ENCODE results near the gene TXNDC12. TPM values are rescaled to one million over a fixed set of nuclear protein-coding genes. Genes with fewer than 3 reads are reported as not detected.

The TXNDC12 gene
- total and polyA plus RNA-seq, 2 donors: 20.5 to 24.9 TPM

DNA sequence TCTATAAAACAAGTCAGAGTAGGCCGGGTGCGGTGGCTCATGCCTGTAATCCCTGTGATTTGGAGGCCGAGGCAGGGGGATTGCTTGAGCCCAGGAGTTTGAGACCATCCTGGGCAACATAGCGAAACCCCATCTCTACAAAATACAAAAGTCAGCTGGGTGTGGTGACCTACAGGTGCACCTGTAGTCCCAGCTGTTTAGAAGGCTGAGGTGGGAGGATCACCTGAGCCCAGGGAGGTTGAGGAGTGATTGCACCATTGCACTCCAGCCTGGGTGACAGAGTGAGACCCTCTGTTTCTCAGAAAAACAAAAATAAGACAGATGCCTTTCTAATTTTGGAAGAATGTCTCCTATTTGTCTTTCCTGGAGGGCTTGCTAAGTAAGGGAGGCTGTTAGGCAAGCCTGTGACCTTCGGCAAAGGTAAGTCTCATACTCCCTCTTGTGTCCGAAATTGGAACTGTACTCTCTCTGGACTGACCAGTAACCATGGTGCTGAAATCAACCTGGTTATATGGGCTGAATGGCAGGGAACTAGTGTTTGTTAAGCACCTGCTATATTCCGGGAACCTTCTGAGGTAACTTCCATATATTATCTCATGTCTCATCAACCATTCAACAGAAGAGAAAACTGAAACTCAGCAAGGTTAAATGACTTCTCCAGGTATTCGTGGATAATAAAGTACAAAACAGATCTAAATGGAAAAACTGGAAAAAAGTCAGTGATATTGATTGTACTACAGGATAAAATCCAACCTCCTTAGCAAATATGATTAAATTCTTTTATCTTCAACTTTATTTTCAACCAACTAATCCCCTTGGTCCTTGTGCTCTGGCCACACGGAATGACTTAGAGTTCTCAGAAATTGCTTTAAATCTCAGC is 52.7 kb downstream of the TXNDC12 start:
- peak; percentile 48 for DNase-seq (ENCODE audit: extremely low spot score)
- Histone ChIP-seq H3K36me3 (ENCODE audit: insufficient read depth) (no peaks in the 10 kb centered on the region), H3K4me1 (ENCODE audit: insufficient read depth) (no peaks in the 10 kb centered on the region), H3K27ac (ENCODE audit: low read depth) (no peak overlapping the region), H3K4me3 (ENCODE audit: low read depth, low read length) (no peak overlapping the region)
- WGBS: 51% methylated on average over 9 of the region's 9 CpGs

DNA sequence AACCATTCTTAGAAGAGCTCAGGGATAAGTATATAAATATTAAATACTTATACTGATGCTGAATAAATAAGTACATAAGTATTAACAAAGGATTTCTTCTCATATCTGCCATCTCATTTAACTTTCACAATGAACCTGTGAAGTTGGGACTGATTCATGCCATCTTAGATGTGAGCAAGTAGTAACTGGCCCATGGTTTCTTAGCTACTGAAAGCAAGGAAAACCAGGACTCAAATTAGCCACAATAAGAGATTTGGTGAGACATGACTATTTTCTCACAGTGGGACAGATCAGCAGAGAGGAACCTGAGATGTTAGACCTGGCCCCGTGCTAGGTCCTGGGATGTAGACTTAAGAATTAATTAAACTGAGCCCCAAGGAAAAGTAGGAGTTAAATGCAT is 56.3 kb downstream of the TXNDC12 start:
- 87% methylated on average over 1 of the region's 1 CpG for WGBS
- no peaks in the 10 kb centered on the region for H3K36me3 ChIP-seq (ENCODE audit: insufficient read depth)
- no peak overlapping the region for H3K27ac ChIP-seq (ENCODE audit: low read depth)
- H3K4me3 ChIP-seq (ENCODE audit: low read depth, low read length): no peak overlapping the region
- DNase-seq (ENCODE audit: extremely low spot score): no peak
- no peaks in the 10 kb centered on the region for H3K4me1 ChIP-seq (ENCODE audit: insufficient read depth)

DNA sequence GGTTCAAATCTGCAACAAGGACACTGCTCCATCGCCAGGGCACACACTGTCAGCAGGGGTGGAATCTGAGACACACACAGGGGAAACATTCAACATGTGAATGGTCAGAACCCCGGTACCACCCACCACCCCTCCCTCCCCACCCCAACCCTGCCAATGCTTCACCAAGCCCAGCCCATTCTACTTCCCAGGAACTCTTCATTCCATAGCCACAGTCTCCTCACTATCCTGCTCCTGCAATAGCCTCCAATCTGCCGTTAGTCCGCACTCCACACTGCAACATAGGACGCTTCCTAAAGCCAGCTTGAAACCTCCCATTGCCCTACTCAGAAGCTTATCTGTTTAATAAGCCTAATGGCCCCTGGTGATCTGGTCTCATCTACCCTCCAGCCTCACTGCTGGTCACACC is 57.0 kb downstream of the TXNDC12 start:
- H3K4me3 ChIP-seq (ENCODE audit: low read depth, low read length): no peak overlapping the region
- H3K27ac ChIP-seq (ENCODE audit: low read depth): no peak overlapping the region
- H3K4me1 ChIP-seq (ENCODE audit: insufficient read depth): no peaks in the 10 kb centered on the region
- no peak for DNase-seq (ENCODE audit: extremely low spot score)
- no peaks in the 10 kb centered on the region for H3K36me3 ChIP-seq (ENCODE audit: insufficient read depth)
- 26% methylated on average over 5 of the region's 5 CpGs for WGBS

DNA sequence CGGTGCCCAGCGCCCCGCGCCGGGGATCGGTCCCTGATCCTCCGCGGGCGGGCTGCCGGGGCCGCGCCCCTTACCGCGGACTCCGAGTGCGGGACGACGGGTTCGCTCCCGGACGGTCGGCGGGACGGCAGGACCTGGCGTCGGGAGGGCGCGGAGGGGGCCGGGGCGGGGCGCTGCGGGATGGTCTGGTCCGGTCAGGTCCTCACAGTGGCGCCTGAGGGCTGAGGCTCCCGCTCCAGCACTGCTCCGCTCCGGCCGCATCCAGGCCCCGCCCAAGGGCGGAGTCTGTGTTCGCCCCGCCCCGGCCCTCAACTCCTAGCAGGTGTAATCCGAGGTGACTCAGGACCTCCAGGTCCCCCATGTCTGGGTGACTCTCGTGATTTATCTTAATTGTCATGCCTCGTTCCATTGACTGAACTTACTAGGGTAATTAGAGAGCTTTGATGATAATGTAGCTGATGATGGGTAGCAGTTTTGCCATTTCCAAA is 64.5 kb downstream of the TXNDC12 start, which contains the start of gene RAB3B:
Gene RAB3B, minus strand, starts transcription at position 223 of the 488 bp plus-strand sequence. CDS start 13,583 bp downstream, outside the sequence.
- 2% methylated on average over 46 of the region's 46 CpGs for WGBS
- H3K27ac ChIP-seq (ENCODE audit: low read depth): no peak within 1 kb of the TSS
- peak within 1 kb of the TSS; percentile 53 for H3K4me3 ChIP-seq (ENCODE audit: low read depth, low read length)
- no peaks in the 10 kb centered on the region for H3K36me3 ChIP-seq (ENCODE audit: insufficient read depth)
- H3K4me1 ChIP-seq (ENCODE audit: insufficient read depth): no peaks in the 10 kb centered on the region
- DNase-seq (ENCODE audit: extremely low spot score): peak; percentile 6

DNA sequence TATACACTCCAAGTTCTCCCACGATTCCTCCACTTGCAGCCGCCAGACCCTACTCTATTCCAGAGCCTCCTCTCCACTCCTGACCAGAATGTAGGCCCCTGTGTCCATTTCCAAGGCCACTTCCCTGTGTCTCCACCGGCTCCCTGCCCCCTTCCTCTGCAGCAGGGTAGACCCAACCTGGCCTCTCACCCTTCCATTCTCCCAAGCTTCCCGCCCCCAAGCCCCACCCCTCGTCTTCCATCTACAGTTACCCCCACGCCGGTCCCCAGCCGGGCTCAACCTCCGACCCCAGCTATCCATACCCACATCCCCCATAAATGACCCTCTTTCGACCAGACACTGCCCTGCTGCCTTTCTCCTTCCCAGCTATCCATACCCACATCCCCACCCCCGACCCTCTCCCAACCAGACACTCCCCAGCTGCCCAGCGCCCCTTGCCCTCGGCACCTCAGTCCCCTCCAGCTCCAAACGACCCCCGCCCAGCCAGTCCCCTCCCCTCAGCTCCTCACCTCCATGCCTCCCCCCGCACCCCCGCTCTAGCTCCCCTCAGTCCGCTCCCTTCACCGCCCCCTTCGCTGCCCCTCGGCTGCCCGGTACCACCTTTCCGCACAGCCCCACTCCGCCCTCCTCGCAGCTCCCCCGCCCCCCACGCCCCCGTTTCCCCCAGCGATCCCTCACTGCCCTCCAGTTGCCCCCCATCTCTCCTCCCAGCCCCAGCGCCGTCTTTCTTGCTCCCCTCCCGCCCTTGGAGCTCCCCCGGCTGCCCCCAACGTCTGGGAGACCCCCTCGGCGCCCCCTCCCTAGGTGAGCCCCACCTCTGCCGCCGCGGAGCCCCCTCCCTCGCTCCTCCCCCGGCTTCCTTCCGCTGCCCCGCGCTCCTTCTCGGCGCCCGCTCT is 65.2 kb downstream of the TXNDC12 start:
- peak overlapping the region; percentile 53 for H3K4me3 ChIP-seq (ENCODE audit: low read depth, low read length)
- no peaks in the 10 kb centered on the region for H3K36me3 ChIP-seq (ENCODE audit: insufficient read depth)
- H3K27ac ChIP-seq (ENCODE audit: low read depth): no peak overlapping the region
- whole genome bisulfite sequencing: 8% methylated on average over 47 of the region's 47 CpGs
- no peak for DNase-seq (ENCODE audit: extremely low spot score)
- no peaks in the 10 kb centered on the region for H3K4me1 ChIP-seq (ENCODE audit: insufficient read depth)

DNA sequence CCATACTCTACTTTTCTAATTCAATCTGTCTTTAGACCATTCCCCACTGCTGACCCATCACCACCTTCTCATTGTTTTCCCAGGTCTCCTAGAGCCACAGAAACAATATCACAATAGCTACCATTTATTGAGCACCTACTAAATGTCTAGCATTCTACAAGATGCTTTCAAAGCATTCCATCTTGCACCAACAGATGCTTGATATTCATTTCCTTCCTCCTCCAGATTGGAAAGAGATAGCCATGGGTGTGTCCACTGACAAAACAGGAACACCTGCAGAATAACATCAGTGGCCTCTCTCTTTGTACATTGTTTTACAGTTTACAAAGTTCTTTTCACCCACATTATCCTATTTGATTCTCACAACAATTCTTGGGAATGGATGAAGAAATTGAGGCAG is 66.7 kb downstream of the TXNDC12 start:
- no peak overlapping the region for H3K27ac ChIP-seq (ENCODE audit: low read depth)
- H3K4me1 ChIP-seq (ENCODE audit: insufficient read depth): no peaks in the 10 kb centered on the region
- no peak for DNase-seq (ENCODE audit: extremely low spot score)
- H3K36me3 ChIP-seq (ENCODE audit: insufficient read depth): no peaks in the 10 kb centered on the region
- H3K4me3 ChIP-seq (ENCODE audit: low read depth, low read length): no peak overlapping the region

DNA sequence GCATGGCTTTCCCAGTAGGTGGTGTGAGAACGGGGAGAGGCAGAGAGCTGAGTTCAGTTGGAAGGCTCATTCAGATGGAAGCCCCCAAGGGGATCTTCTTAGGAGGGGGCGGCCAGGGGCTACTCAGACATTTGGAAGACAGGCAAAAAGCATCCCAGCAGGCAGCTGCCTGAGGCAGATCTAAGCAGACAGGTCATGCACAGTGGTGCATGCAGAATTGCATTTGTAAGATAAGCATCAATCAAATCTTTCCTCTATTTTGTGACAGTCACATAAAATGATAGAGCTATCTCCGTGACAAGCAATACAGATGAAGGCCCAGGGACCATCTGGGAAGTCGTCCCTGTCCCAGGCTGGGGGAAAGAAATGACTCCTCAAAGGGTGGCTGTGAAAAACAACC is 68.3 kb downstream of the TXNDC12 start:
- H3K27ac ChIP-seq (ENCODE audit: low read depth): no peak overlapping the region
- WGBS: 71% methylated on average over 4 of the region's 4 CpGs
- H3K4me1 ChIP-seq (ENCODE audit: insufficient read depth): no peaks in the 10 kb centered on the region
- no peak for DNase-seq (ENCODE audit: extremely low spot score)
- H3K4me3 ChIP-seq (ENCODE audit: low read depth, low read length): no peak overlapping the region
- H3K36me3 ChIP-seq (ENCODE audit: insufficient read depth): no peaks in the 10 kb centered on the region

DNA sequence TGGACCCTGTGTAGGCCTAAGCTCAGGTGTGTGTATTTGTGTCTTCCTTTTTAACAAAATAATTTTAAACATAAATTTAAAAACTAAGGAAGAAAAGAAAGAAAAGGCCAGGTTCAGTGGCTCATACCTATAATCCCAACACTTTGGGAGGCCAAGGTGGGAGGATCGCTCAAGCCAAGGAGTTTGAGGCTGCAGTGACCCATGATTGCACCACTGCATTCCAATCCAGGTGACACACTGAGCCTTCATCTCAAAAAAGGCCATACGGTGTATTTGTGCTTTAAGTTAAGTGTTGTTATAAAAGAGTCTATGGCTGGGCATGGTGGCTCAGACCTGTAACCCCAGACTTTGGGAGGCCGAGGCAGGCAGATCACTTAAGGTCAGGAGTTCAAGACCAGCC is 72.8 kb downstream of the TXNDC12 start:
- WGBS: 86% methylated on average over 3 of the region's 3 CpGs
- Histone ChIP-seq H3K4me1 (ENCODE audit: insufficient read depth) (no peaks in the 10 kb centered on the region), H3K4me3 (ENCODE audit: low read depth, low read length) (no peak overlapping the region), H3K27ac (ENCODE audit: low read depth) (no peak overlapping the region), H3K36me3 (ENCODE audit: insufficient read depth) (no peaks in the 10 kb centered on the region)
- DNase-seq (ENCODE audit: extremely low spot score): no peak

DNA sequence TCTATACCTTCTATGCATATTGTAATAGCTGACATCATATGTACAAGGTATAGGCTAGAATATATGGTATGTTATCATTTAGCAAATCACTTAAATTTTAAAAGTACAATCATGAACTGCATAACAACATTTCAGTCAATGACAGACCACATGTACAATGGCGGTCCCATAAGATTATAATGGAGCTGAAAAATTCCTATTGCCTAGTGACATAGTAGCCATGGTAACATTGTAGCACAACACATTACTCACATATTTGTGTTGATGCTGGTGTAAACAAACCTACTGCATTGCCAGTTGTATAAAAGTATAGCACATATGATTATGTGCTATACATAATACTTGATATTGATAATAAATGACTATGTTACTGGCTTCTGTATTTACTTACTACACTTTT is 73.4 kb downstream of the TXNDC12 start:
- DNase-seq (ENCODE audit: extremely low spot score): no peak
- no peaks in the 10 kb centered on the region for H3K4me1 ChIP-seq (ENCODE audit: insufficient read depth)
- 82% methylated on average over 1 of the region's 1 CpG for WGBS
- no peaks in the 10 kb centered on the region for H3K36me3 ChIP-seq (ENCODE audit: insufficient read depth)
- H3K4me3 ChIP-seq (ENCODE audit: low read depth, low read length): no peak overlapping the region
- H3K27ac ChIP-seq (ENCODE audit: low read depth): no peak overlapping the region

DNA sequence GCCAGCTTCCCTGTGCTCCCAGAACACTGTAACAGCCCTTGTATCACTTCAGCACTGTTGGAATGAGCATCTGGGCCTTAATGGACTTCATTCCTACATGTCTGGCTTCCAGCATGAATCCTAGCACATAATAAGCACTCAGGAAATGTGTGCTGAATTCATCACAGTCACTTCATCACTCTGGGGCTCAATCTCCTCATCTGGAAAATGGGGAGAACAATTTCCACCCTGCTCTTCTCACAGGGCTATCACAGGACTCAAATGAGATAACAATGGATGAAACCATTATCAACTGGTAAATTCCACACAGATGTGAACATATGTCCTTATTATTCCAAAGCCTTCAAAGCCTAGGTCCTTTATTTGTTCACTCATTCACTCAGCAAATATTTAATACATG is 76.9 kb downstream of the TXNDC12 start:
- no peak for DNase-seq (ENCODE audit: extremely low spot score)
- Histone ChIP-seq H3K4me1 (ENCODE audit: insufficient read depth) (no peaks in the 10 kb centered on the region), H3K27ac (ENCODE audit: low read depth) (no peak overlapping the region), H3K4me3 (ENCODE audit: low read depth, low read length) (no peak overlapping the region), H3K36me3 (ENCODE audit: insufficient read depth) (no peaks in the 10 kb centered on the region)

DNA sequence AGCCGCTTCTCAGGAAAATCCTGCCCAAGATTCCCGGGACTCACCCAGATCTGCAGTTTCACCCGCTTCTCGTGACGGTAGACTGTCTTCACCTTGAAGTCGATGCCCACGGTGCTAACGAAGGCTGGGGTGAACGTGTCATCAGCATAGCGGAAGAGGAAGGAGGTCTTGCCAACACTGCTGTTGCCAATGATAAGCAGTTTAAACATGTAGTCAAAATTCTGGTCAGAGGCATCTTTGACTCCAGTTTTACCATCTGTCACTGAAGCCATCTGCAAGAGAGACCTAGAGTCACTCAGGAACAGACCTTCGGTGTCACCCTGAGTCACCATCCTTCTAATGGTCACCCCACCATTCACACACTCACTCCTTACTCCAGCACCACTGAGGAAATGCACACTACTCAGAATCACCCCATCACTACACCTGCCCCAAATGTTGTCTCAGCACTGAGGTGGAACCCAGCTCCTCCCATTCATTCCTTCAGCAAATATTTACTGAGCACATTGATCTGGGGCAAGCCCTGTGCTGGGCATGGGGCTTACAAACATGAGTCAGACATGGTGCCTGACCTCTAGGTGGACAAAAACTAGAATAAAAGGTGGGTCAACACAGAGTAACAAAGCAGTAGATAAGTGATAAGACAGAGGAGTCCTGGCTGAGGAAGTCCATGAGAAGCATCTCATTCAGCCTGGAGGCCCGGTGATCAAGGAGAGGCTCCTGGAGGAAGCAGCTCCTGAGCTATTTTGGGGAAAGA is 78.0 kb downstream of the TXNDC12 start:
- no peak for DNase-seq (ENCODE audit: extremely low spot score)
- Histone ChIP-seq H3K27ac (ENCODE audit: low read depth) (no peak overlapping the region), H3K4me3 (ENCODE audit: low read depth, low read length) (no peak overlapping the region), H3K36me3 (ENCODE audit: insufficient read depth) (no peaks in the 10 kb centered on the region), H3K4me1 (ENCODE audit: insufficient read depth) (no peaks in the 10 kb centered on the region)
- 88% methylated on average over 12 of the region's 12 CpGs for WGBS

DNA sequence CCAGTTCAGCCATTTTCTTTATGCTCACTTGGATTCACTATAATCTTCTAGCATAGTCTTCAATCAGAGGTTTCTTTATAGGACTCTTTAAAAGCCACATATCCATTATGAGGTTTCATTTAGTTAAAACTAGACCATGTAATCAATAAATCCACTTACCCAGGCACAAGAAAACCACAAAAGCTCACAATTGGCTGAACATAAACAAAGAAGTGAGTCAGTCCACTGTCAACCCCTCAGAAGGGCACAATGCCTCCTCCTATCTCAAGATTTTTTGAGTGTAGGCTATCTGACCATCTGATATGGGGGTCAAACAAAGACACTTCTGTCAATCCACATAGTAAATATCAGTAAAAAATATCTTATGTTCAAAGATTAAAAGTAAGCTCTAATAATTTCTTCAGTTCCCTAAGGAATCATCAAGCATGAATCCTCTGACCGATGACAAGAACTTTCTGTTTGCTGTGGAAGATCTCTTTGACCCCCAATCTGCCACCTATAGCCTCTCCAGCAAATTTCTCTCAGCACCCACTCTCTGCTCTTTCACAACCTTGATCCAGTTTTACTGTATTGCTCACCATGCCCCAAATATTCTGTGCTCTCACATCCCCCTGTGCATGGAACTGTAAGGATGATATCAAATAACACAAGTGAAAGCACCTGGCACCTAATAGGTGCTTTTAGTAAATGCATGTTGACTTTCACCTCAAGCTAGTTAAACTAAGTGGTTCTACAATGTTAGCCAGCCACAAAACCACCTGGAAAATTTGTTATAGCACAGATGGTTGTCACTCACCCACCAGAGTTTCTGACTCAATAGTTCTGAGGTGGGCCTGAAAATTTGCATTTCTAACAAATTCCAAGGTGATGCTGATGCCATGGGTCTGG is 81.2 kb downstream of the TXNDC12 start:
- H3K27ac ChIP-seq (ENCODE audit: low read depth): no peak overlapping the region
- H3K4me3 ChIP-seq (ENCODE audit: low read depth, low read length): no peak overlapping the region
- no peak for DNase-seq (ENCODE audit: extremely low spot score)
- no peaks in the 10 kb centered on the region for H3K36me3 ChIP-seq (ENCODE audit: insufficient read depth)
- WGBS: 76% methylated on average over 1 of the region's 1 CpG
- no peaks in the 10 kb centered on the region for H3K4me1 ChIP-seq (ENCODE audit: insufficient read depth)
